Motor neuron (in vitro differentiated cells): ENCODE results near the gene MAP3K9. TPM values are rescaled to one million over a fixed set of nuclear protein-coding genes. Genes with fewer than 3 reads are reported as not detected.

ENCODE experiments used
- ATAC-seq, 8 experiments: fragments of 200-7000 bp; cut with Tn5 transposase; replicated peaks in 6 of 8; 2 replicates each; pipeline ENCODE4 v1.8.0; 2021; ENCODE audit warnings: mild to moderate bottlenecking in 8 of 8, moderate library complexity in 8 of 8
- H3K27ac ChIP-seq, 2 donors: fragments of 250-450 bp; sonication (Bioruptor Pico); 2 replicates each; pipeline ENCODE4 v1.9.0; 2021; ENCODE audit warnings: antibody characterized with exemption in 2 of 2, mild to moderate bottlenecking in 2 of 2, moderate library complexity in 1 of 2
- H3K4me1 ChIP-seq, 2 donors: fragments of 250-450 bp; sonication (Bioruptor Pico); replicated peaks in 1 of 2; 2 replicates each; pipeline ENCODE4 v1.6.1; 2021; ENCODE audit warnings: antibody characterized with exemption in 2 of 2, mild to moderate bottlenecking in 2 of 2, moderate library complexity in 1 of 2
- H3K4me3 ChIP-seq, 5 donors: fragments of 250-450 bp; sonication (Bioruptor Pico); 2 replicates each; pipeline ENCODE4 v1.9.0; 2021; ENCODE audit warnings: antibody characterized with exemption in 5 of 5, mild to moderate bottlenecking in 5 of 5, moderate library complexity in 4 of 5
- WGBS, 10 experiments: fragments of 450-650 bp; shearing (Covaris generic); methylation state at CpG; one replicate each; pipeline ENCODE4 v1.0.0; 2022; 5-methylcytosine and 5-hydroxymethylcytosine counted together
- in situ Hi-C, 9 experiments: fragments of 400-800 bp; cut with MboI; loops; one replicate each; pipeline ENCODE4 v1.15.0; 2021; ENCODE audit warnings: low sequenced_read_pairs in 9 of 9, low pct_unique_long_range_greater_than_20kb in 2 of 9; ENCODE audit not compliant: unreplicated experiment in 9 of 9
- total RNA-seq, 8 experiments: library from RNA; unstranded; fragments of 300-600 nt; gene quantifications; 2 replicates each; pipeline versions ENCODE4 v1.2.3 to v1.2.4, GENCODE V29; 2022

The MAP3K9 gene
- total RNA-seq, 8 experiments from 2014 or later = 1.0 to 12.2 (median 10.5) TPM

DNA sequence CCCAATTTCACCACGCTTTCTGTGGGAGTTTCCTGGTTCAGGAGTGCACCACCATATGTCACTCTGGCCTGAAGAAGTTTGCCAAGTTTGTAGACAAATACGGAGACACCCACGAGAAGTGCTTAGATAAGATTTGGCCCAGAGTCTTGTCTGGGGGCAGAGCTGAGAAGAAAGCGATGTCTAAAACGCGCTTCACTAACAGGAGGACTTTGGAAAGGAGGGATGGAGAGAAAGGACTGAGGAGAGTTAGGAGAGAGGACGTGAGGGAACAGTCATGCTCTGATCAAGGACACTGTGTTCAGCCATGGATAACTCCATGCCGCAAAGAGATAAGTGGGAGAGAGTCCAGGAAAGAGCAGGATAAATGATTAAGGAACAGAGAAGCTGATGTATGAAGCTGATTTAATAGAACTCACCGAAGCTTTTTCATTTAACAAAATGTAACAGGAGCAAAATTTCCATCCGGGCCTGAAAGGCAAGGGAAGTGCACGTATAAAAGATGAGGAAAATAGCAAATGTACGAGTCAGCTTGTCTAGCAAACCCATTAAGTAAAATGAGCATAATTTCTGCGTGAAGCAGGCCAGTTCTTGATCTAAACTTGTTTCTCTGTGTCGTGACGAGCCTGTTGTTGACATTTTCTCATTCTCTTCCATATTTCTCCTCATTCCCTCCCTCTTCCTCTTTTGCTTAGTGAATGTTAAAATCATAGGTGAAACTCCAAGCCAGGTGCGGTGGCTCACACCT, 23.4 kb upstream of the MAP3K9 start:
- in situ Hi-C loops = no loop called here
- ATAC-seq = peak in 1 of 8 experiments; percentile 42
- no peaks in the 10 kb centered on the region for H3K4me1 ChIP-seq
- H3K4me3 ChIP-seq = no peak overlapping the region
- no peak overlapping the region for H3K27ac ChIP-seq
- WGBS, 10 experiments = 31 to 87% (median 72%) methylated on average over 1 to 16 of the region's 16 CpGs

DNA sequence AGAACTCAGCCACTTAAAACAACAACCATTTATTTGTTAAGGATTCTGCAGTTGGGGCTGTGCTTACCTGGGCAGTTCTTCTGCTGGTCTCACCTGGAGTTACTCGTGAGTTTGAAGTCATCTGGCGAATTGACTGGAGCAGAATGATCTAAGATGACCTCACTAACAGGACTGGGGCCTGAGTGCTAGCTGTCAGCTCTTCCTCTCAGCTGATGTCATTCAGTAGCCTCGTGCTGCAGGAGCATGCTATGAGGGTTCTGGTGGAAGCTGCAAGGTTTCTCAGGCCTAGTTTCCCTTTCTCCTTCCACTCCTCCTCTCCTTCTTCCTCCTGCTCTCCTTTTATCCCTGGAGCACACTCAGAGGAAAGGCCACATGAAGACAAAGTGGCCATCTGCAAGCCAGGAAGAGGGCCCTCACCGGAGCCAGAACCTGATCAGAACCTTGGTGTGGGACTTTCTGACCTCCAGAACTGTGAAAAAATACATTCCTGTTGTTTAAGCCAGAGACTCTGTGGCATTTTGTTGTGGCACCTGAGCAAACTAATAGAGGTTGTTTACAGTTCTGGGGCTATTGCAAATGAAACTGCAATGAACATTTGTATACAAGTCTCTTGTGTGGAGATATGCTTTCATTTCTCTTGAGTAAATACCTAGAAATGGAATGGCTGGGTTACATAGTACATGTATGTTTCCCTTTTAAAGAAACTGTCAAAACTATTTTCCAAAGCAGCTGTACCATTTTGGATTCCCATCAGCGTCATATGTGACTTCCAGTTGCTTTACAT, 21.9 kb upstream of the MAP3K9 start:
- in situ Hi-C loops = no loop called here
- Histone ChIP-seq H3K4me3 (no peak overlapping the region), H3K27ac (no peak overlapping the region), H3K4me1 (no peaks in the 10 kb centered on the region)
- WGBS, 10 experiments = 27 to 100% (median 50%) methylated on average over 1 to 4 of the region's 5 CpGs
- peak in 2 of 8 experiments; percentile 75 to 80 for ATAC-seq

DNA sequence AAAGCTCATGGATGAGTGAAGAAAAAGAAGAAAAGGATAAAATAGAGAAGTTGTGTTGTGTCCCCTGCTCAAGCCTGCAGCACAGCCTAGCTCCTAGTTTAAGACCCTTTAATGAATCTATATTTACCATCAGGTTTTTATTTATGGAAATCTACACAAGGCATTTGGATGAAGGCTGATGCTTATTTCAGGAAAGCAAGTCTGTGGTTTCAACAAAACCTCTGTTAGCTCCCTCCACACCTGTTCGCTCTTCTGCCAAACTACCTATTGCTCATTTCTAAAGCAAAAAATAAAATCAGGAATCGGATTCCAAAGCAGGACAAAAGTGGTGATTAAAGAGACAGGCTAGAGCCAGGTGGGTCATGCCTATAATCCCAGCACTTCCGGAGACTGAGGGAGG, 18.9 kb upstream of the MAP3K9 start:
- Histone ChIP-seq H3K4me3 (no peak overlapping the region), H3K27ac (no peak overlapping the region), H3K4me1 (peaks cover 0 to 1% of the 10 kb centered on the region in 2 donors)
- 56 to 100% (median 80%) methylated on average over 1 to 3 of the region's 3 CpGs for WGBS, 10 experiments
- in situ Hi-C loops = loop anchor here in 1 of 9 experiments (10.0 kb wide), 1 partner anchor 137 kb away; no protein-coding TSS in a partner anchor
- ATAC-seq = no peak

DNA sequence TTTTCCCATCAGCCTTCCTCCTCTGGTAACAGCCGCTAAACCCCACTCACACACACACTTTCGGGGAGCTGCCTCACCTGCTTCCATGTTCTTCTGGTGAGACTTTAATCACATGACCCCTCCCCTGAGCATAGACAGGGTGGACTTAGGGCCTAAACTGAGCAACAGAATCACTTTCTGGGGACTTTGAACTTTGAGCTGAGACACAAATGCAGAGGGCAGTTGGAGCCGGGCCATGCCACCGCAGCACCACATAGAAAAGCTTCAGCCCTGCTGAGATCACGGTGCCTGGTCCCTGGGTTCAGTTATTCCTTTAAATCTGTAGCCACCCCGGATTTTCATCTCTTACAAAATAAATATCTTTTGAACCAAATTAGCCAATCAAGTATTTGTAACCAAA, 18.4 kb upstream of the MAP3K9 start:
- Histone ChIP-seq H3K4me3 (no peak overlapping the region), H3K27ac (no peak overlapping the region), H3K4me1 (peaks cover 0 to 5% of the 10 kb centered on the region in 2 donors)
- no peak for ATAC-seq
- 20 to 97% (median 67%) methylated on average over 1 to 5 of the region's 6 CpGs; no CpG with 5 or more reads in 3 of the 10 experiments for WGBS, 10 experiments
- in situ Hi-C loops = loop anchor here in 1 of 9 experiments (10.0 kb wide), 1 partner anchor 137 kb away; no protein-coding TSS in a partner anchor

DNA sequence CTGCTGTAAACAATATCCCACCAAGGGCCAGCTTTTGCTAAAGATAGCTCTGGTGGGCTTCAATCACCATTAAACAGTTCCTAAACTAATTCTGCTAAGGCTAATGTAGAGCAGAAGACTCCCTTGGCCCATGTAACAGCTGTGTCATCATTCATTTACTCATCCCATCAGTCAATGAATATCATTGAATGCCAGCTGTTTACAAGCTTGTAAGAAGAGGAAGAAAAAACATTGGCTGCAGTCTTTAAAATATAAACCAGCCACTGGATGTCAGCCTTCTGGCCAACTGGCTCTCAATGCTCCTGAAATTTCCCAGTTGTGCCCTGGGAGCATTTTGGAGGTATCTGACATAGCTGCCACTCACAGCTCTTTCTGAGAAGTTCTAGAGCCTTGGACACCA, 18.0 kb upstream of the MAP3K9 start:
- in situ Hi-C loops = loop anchor here in 1 of 9 experiments (10.0 kb wide), 1 partner anchor 137 kb away; no protein-coding TSS in a partner anchor
- ATAC-seq = peak in 2 of 8 experiments; percentile 46 to 78
- no peak overlapping the region for H3K4me3 ChIP-seq
- H3K27ac ChIP-seq = no peak overlapping the region
- peaks cover 0 to 5% of the 10 kb centered on the region in 2 donors for H3K4me1 ChIP-seq

DNA sequence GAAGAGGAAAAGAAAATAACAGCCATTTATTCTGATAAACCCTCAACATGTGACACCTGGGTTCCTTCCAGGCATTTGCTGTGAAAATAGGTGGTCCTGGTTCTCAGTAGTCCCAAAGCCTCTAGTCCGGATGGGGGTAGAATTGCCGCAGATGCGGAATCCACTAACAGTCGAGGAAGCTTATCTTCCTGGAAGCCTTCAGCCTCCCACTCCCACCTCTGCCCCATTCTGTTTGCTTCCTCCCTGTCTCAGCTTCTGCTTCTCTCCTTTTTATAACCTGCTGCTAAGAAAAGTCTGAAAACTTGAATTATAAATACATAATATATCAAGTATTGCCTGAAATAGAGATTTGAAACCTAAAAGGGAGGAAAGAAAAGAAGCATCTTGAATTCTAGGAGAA, 14.0 kb upstream of the MAP3K9 start:
- in situ Hi-C loops = loop anchor here in 4 of 9 experiments (10.0 to 25.0 kb wide), 3 partner anchors 139 to 211 kb away; partner anchors contain the start of gene MED6 (in 2 of the 4)

DNA sequence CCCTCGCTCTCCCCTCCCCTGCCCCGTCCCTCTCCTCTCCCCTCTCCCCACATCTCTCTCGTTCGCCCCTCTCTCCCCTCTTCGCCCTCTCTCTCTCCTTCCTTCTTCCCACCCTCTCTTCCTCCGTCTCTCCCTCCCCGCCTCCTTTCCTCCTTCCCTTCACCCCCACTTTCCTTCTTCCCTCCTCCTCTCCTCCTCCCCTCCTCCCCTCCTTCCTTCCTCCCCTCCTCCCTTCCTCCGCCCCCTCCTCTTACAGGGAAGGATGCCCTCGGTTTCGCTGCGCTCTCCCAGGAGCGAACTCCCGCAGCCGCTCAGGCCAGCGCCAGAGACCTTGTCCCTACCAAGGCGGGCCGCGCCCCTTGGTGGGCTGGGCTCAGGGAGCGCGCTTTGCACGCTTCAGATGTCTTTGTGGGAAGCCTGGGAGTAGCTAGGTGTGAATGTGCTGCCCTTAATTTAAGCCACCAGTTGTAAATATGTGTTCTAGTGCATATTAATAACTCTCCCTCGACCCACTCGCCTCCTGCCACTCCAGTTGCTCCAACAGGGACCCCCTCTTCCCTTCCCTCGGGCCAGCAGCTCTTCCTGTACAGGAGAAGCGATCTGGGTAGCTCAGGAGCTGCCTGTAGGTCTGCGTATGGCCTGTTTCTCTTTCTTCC, 13.3 kb upstream of the MAP3K9 start:
- in situ Hi-C loops = loop anchor here in 4 of 9 experiments (10.0 to 25.0 kb wide), 3 partner anchors 140 to 210 kb away; partner anchors contain the start of gene MED6 (in 2 of the 4)
- 0 to 80% (median 29%) methylated on average over 1 to 7 of the region's 26 CpGs; no CpG with 5 or more reads in 4 of the 10 experiments for WGBS, 10 experiments
- Histone ChIP-seq H3K27ac (peak overlapping the region in 1 of 2 donors; percentile 11), H3K4me1 (peaks cover 0 to 5% of the 10 kb centered on the region in 2 donors), H3K4me3 (peak overlapping the region; percentile 50 to 59 (median 53))
- ATAC-seq = peak; percentile 9 to 68 (median 60)

More for the DNA sequence above, 14.0 kb upstream of the MAP3K9 start:
- Histone ChIP-seq H3K4me1 (peaks cover 0 to 5% of the 10 kb centered on the region in 2 donors), H3K4me3 (no peak overlapping the region), H3K27ac (no peak overlapping the region)
- no peak for ATAC-seq
- WGBS, 10 experiments = 0 to 86% (median 67%) methylated on average over 1 to 4 of the region's 4 CpGs; no CpG with 5 or more reads in 4 of the 10 experiments

DNA sequence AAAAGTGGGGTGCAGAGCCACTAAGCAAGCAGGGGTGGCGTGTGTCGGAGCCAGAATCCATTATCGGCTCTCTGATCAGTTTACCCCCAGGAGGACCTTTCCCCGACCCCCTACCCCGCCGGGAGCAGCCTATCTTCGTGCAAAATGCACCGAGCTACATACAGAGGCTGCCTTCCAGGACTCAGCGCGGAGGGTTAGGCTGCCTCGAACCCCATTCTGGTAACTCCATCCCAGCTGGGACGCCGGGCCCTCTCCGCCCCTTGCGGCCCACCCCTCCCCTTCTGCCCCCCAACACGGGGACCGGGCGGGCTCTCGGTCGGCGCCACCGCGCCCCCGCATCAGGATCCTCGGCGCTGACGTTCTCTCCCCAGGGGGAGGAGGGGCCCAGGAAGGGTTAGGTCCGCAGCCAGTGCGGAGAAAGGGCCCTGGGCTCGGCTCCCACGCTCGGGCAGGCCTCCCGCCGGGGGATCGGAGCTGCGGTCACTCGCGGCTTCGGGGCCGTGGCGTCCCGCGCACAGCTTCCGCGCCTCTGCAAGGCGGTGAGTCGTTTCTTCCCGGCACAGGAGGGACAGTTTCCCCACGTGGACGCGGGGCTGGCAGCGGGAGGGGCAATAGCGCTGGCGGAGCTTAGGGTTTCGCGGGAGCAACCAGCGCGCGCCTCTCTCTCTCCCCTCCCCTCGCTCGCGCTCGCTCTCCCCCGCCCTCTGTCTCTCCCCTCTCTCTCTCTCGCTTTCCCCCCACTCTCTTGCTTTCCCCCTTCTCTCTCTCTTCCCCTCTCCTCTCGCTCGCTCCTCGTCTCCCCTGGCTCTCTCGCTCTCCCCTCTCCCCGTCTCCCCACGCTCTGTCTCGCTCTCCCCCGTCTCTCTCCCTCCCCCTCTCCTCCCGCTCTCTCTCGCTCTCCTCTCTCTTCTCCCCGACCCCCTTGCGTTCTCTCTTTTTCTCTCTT, 12.5 kb upstream of the MAP3K9 start:
- in situ Hi-C loops = loop anchor here in 4 of 9 experiments (10.0 to 25.0 kb wide), 3 partner anchors 140 to 210 kb away; partner anchors contain the start of gene MED6 (in 2 of the 4)
- H3K27ac ChIP-seq = no peak overlapping the region
- H3K4me3 ChIP-seq = peak overlapping the region; percentile 50 to 59 (median 53)
- peak; percentile 54 to 79 (median 74) for ATAC-seq
- peaks cover 0 to 5% of the 10 kb centered on the region in 2 donors for H3K4me1 ChIP-seq
- WGBS, 10 experiments = 0 to 17% methylated on average over 4 to 7 of the region's 77 CpGs; no CpG with 5 or more reads in 8 of the 10 experiments

DNA sequence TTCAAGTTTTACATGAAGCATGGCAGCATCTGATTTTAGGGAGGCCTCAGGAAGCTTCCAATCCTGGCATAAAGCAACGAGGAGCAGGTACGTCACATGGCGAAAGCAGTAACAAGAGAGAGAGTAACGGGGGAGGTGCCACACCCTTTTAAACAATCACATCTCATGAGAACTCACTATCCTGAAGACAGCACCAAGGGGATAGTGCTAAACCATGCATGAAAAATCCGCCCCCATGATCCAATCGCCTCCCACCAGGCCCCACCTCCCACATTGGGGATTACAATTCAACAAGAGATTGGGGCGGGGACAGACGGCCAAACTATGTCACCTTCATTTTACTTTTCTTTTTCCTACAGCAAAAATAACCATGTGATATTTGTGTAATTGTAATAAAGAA, 7.2 kb upstream of the MAP3K9 start:
- Histone ChIP-seq H3K27ac (no peak overlapping the region), H3K4me3 (no peak overlapping the region), H3K4me1 (peaks cover 5 to 26% of the 10 kb centered on the region in 2 donors)
- ATAC-seq = no peak
- 56 to 93% (median 75%) methylated on average over 2 to 7 of the region's 8 CpGs; no CpG with 5 or more reads in 2 of the 10 experiments for WGBS, 10 experiments
- in situ Hi-C loops = loop anchor here in 4 of 9 experiments (10.0 to 25.0 kb wide), 3 partner anchors 146 to 204 kb away; partner anchors contain the start of gene MED6 (in 2 of the 4)

DNA sequence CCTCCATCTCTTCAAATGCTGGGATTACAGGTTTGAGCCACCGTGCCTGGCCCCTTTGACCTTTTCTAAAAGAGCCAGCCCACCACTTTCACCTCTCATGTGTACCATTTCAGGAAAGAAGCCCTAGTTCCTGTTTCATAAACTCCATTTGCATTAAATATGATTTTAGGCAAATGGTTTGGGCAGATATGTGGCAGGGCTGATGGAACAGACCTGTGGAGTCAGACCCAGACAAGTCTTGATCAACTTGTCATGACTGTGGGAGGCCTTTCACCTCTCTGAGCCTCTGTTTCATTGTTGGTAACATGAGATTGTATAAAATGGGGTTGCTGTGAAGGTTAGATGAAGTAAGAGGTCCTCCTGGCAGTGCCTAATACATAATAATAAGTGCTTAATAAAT, 5.2 kb upstream of the MAP3K9 start:
- 100% methylated on average over 1 of the region's 1 CpG; no CpG with 5 or more reads in 9 of the 10 experiments for WGBS, 10 experiments
- in situ Hi-C loops = loop anchor here in 4 of 9 experiments (10.0 to 25.0 kb wide), 3 partner anchors 148 to 202 kb away; partner anchors contain the start of gene MED6 (in 2 of the 4)
- ATAC-seq = no peak
- H3K4me1 ChIP-seq = peaks cover 7 to 32% of the 10 kb centered on the region in 2 donors
- no peak overlapping the region for H3K4me3 ChIP-seq
- H3K27ac ChIP-seq = no peak overlapping the region

DNA sequence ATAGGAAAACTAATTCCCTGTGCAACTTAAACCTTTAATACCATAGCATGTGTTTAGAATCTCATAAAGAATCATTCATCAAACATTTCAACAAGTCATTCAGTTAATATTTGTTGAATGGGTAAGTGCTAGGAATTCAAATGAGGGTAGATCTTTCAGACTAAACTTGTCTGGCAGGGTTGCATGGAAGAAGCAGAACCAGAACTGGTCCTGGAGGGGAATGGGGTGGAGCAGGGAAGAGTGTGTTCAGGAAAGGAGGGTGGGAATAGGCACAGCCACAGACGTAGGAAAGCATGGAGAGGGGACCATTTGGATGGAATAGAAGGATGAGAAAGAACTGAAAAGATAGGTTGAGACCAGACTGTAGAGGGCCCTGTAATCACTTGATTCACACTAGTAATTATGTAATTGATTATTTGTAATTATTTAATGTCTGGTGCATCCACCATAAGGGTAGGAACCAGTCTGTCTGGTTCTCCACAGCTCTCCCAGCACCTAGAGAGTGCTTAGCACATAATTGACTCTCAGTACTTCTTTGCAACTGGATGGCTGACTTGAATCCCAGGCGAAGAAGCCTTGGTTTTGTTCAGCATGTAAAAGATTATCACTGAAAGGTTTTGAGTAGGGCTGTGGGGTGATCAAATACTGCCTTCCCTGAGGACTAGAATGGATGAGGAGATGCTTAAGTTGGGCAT, 3.0 kb upstream of the MAP3K9 start:
- H3K4me1 ChIP-seq = peaks cover 7 to 36% of the 10 kb centered on the region in 2 donors
- H3K4me3 ChIP-seq = peak overlapping the region in 4 of 5 donors; percentile 3 to 15 (median 10)
- no peak overlapping the region for H3K27ac ChIP-seq
- 13 to 100% (median 84%) methylated on average over 1 to 2 of the region's 2 CpGs; no CpG with 5 or more reads in 2 of the 10 experiments for WGBS, 10 experiments
- in situ Hi-C loops = loop anchor here in 4 of 9 experiments (10.0 to 25.0 kb wide), 3 partner anchors 150 to 200 kb away; partner anchors contain the start of gene MED6 (in 2 of the 4)
- ATAC-seq = no peak
